Measurements from ENCODE around the gene FSTL4. TPM values are rescaled to one million over a fixed set of nuclear protein-coding genes. Genes with fewer than 3 reads are reported as not detected.

Gene FSTL4
- total and polyA plus RNA-seq, 2 experiments from 2014 or later: 0.47 to 0.74 TPM

DNA sequence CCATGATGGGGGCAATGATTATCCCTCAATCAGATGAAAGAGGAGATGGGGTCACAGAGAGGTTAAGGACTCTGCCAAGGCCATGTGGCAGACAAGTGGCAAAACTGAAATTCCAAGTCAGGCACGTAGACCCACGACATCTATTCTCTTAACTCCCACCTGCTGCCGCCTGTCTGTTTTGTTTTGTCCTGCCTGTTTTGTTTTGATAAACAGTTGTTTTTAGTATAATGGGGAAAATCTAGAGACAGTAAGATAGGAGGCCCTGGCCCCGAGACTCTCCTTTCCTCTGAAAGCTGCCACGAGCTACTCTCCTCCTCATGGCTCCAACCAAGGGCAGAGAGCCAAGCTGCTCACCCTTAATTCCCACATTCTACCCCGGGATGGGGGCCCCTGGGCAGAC lies 4.9 kb downstream of the FSTL4 start:
- WGBS (ENCODE audit: low lambda C conversion rate, missing lambda C conversion rate): 86% methylated on average over 6 of the region's 6 CpGs
- Histone ChIP-seq H3K9me3 (ENCODE audit: low read depth) (no peaks in the 10 kb centered on the region), H3K4me2 (no peak overlapping the region), H3K79me2 (no peaks in the 10 kb centered on the region), H3K36me3 (replicated peaks; ENCODE audit: insufficient read depth, low read depth) (no peaks in the 10 kb centered on the region), H4K20me1 (ENCODE audit: insufficient read depth, poor library complexity, severe bottlenecking) (no peaks in the 10 kb centered on the region), H3K27me3 (peaks cover 58% of the 10 kb centered on the region), H3K27ac (no peak overlapping the region), H3K4me3 (no peak overlapping the region), H3K4me1 (ENCODE audit: insufficient read depth) (peaks cover 13% of the 10 kb centered on the region), H2AFZ (no peak overlapping the region), H3K9me2 (replicated peaks; ENCODE audit: insufficient read depth) (no peaks in the 10 kb centered on the region)
- no peak for DNase-seq (ENCODE audit: low spot score)
- TF ChIP-seq, protein P1, sequence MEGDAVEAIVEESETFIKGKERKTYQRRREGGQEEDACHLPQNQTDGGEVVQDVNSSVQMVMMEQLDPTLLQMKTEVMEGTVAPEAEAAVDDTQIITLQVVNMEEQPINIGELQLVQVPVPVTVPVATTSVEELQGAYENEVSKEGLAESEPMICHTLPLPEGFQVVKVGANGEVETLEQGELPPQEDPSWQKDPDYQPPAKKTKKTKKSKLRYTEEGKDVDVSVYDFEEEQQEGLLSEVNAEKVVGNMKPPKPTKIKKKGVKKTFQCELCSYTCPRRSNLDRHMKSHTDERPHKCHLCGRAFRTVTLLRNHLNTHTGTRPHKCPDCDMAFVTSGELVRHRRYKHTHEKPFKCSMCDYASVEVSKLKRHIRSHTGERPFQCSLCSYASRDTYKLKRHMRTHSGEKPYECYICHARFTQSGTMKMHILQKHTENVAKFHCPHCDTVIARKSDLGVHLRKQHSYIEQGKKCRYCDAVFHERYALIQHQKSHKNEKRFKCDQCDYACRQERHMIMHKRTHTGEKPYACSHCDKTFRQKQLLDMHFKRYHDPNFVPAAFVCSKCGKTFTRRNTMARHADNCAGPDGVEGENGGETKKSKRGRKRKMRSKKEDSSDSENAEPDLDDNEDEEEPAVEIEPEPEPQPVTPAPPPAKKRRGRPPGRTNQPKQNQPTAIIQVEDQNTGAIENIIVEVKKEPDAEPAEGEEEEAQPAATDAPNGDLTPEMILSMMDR (IDR thresholded peaks at IDR 0.05; ENCODE audit: poor library complexity): no peak

DNA sequence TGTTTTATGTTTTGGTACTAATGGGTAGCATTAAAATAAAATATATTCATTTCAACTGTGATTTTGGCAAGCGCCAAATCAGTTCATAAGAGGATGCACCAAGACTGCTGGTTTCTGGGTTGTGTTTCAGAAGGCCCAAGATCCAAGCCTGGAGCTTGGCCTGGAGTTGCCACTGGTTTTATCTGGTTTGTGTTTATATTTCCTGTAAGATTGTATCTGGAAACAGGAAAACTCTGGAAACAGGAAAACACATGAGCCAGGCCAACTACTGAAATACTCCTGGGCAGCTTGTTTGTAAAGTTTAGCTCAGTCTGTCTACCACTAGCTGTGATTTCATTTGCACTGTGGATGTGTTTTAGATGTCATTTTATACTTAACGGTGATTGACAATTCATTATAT lies 5.5 kb downstream of the FSTL4 start:
- Histone ChIP-seq H3K79me2 (no peaks in the 10 kb centered on the region), H2AFZ (no peak overlapping the region), H3K4me2 (no peak overlapping the region), H3K36me3 (replicated peaks; ENCODE audit: insufficient read depth, low read depth) (no peaks in the 10 kb centered on the region), H3K27ac (no peak overlapping the region), H3K27me3 (peaks cover 60% of the 10 kb centered on the region), H3K4me1 (ENCODE audit: insufficient read depth) (peaks cover 8% of the 10 kb centered on the region), H4K20me1 (ENCODE audit: insufficient read depth, poor library complexity, severe bottlenecking) (no peaks in the 10 kb centered on the region), H3K9me3 (ENCODE audit: low read depth) (no peaks in the 10 kb centered on the region), H3K9me2 (replicated peaks; ENCODE audit: insufficient read depth) (no peaks in the 10 kb centered on the region), H3K4me3 (no peak overlapping the region)
- 96% methylated on average over 2 of the region's 2 CpGs for WGBS (ENCODE audit: low lambda C conversion rate, missing lambda C conversion rate)
- no peak for DNase-seq (ENCODE audit: low spot score)
- TF ChIP-seq EZH2phosphoT487 (IDR thresholded peaks at IDR 0.05; ENCODE audit: low read depth, severe bottlenecking, unreplicated experiment) (no peak), EZH2 (IDR thresholded peaks at IDR 0.05; ENCODE audit: borderline replicate concordance) (no peak)
- TF ChIP-seq, protein P1 (IDR thresholded peaks at IDR 0.05; ENCODE audit: poor library complexity): no peak

DNA sequence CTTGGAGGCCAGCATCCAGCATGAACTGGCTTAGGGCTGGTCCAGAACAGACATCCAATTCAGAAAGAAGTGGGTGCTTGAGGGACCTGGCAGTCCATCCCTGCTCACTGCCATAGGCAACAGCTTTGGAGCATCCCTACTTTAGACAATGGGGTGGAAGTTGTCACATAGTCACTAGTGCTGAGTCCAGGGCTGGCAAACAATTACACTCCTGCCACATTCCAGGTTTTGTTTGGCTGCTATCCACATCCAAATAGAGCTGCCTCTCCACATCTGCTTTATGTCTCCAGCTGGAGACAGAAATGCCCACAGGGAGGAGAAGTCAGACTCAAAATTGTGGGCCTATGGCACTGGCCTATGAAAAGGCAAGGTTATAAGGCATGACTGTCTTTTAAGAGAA lies 7.0 kb downstream of the FSTL4 start:
- Histone ChIP-seq H3K9me3 (ENCODE audit: low read depth) (no peaks in the 10 kb centered on the region), H3K4me3 (no peak overlapping the region), H3K9me2 (replicated peaks; ENCODE audit: insufficient read depth) (no peaks in the 10 kb centered on the region), H3K36me3 (replicated peaks; ENCODE audit: insufficient read depth, low read depth) (no peaks in the 10 kb centered on the region), H3K4me2 (no peak overlapping the region), H2AFZ (no peak overlapping the region), H3K27me3 (peaks cover 55% of the 10 kb centered on the region), H4K20me1 (ENCODE audit: insufficient read depth, poor library complexity, severe bottlenecking) (no peaks in the 10 kb centered on the region), H3K4me1 (ENCODE audit: insufficient read depth) (no peaks in the 10 kb centered on the region), H3K27ac (no peak overlapping the region), H3K79me2 (no peaks in the 10 kb centered on the region)
- no peak for TF ChIP-seq EZH2 (IDR thresholded peaks at IDR 0.05; ENCODE audit: borderline replicate concordance)
- no peak for TF ChIP-seq EZH2phosphoT487 (IDR thresholded peaks at IDR 0.05; ENCODE audit: low read depth, severe bottlenecking, unreplicated experiment)
- TF ChIP-seq, protein P1 (IDR thresholded peaks at IDR 0.05; ENCODE audit: poor library complexity): no peak
- no peak for DNase-seq (ENCODE audit: low spot score)

DNA sequence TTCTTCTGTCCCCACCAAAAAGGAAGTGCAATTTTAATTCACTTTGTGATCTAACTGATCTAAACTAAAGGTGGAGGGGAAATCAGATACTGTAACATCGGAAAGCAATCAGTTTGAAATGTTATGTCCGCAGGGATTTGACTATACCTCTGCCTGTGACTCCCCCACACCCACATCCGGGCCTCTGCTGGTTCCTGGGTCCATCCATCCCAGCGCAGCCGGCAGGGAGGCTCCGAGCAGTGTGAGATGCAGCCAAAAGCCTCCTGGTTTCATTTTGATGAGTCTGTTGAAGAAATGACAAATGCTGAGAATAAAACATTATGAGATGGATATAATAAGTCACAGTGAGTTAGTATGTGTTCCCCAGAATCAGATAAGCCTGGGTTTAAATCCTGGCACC lies 8.6 kb downstream of the FSTL4 start:
- Histone ChIP-seq H3K27me3 (peaks cover 39% of the 10 kb centered on the region), H3K4me3 (no peak overlapping the region), H2AFZ (no peak overlapping the region), H3K79me2 (no peaks in the 10 kb centered on the region), H3K9me3 (ENCODE audit: low read depth) (no peaks in the 10 kb centered on the region), H3K36me3 (replicated peaks; ENCODE audit: insufficient read depth, low read depth) (no peaks in the 10 kb centered on the region), H3K4me1 (ENCODE audit: insufficient read depth) (no peaks in the 10 kb centered on the region), H3K9me2 (replicated peaks; ENCODE audit: insufficient read depth) (no peaks in the 10 kb centered on the region), H3K4me2 (no peak overlapping the region), H4K20me1 (ENCODE audit: insufficient read depth, poor library complexity, severe bottlenecking) (no peaks in the 10 kb centered on the region), H3K27ac (no peak overlapping the region)
- no peak for TF ChIP-seq EZH2phosphoT487 (IDR thresholded peaks at IDR 0.05; ENCODE audit: low read depth, severe bottlenecking, unreplicated experiment)
- TF ChIP-seq, protein P1 (IDR thresholded peaks at IDR 0.05; ENCODE audit: poor library complexity): no peak
- no peak for TF ChIP-seq EZH2 (IDR thresholded peaks at IDR 0.05; ENCODE audit: borderline replicate concordance)
- 90% methylated on average over 6 of the region's 6 CpGs for whole genome bisulfite sequencing (ENCODE audit: low lambda C conversion rate, missing lambda C conversion rate)
- no peak for DNase-seq (ENCODE audit: low spot score)
